DMS79 treated with DMSO at 0.1 percent for 48 hours (cell line): ENCODE measurements around the gene WDR18.

Experiments
- DNase-seq: peaks from one replicate; lab custom pipeline; 2025; lab: John Stamatoyannopoulos, UW

WDR18 gene

DNA sequence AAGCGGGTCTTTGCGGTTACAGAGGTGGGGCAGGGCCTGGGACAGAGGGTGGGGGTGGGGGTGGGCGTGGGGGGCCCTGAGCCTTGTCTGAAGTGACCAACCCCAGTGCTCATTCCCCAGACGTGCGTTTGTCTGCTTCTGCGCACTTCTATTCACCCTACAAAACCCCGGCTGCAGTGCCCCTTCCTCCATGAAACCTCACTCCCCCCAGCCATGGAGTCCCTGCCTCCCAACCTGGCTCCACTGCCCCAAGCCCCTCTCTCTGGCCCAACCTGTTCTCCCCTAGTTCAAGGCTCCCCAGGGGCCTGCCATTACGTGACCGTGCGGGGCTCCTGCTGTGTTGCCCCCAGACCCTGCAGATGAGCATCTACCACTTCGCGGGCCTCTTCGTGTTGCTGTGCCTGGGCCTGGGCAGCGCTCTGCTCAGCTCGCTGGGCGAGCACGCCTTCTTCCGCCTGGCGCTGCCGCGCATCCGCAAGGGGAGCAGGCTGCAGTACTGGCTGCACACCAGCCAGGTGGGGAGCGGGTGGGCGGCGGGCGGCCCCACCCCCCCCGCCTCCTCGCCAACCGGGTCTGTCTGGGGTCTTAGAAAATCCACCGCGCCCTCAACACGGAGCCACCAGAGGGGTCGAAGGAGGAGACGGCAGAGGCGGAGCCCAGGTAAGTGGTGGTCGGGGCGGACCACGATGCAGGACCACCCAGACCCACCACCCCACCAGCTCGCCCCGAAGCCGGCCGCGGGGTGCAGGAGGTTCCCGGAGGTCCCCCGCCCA, 24.3 kb downstream of the WDR18 start:
- no peak for DNase-seq

DNA sequence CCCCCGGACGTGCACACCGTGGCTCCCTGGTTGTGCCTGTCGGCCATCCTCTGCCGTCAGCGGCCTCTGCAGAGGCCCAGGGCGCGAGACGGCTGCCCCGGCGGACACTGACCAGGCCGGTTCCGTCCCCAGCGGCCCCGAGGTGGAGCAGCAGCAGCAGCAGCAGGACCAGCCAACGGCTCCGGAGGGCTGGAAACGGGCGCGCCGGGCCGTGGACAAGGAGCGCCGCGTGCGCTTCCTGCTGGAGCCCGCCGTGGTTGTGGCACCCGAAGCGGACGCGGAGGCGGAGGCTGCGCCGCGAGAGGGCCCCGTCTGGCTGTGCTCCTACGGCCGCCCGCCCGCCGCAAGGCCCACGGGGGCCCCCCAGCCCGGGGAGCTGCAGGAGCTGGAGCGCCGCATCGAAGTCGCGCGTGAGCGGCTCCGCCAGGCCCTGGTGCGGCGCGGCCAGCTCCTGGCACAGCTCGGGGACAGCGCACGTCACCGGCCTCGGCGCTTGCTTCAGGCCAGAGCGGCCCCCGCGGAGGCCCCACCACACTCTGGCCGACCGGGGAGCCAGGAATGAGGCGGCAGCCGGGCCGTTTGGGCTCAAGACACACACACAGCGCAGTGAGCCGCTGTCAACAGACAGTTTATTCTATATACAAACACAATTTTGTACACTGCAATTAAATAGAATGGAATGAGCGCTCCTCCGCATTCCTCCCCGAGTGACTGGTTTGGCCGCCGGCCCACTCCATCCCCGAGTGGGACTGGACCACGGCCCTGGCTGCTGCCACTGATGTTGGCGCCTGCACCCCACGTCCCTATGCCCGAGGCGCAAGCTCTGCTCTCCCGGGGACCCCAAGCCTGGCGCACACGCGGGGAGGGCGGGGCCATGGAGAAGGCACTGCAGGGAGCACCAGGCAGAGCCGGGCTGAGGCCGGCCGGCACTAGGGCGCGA, 25.2 kb downstream of the WDR18 start:
- DNase-seq, result no peak

DNA sequence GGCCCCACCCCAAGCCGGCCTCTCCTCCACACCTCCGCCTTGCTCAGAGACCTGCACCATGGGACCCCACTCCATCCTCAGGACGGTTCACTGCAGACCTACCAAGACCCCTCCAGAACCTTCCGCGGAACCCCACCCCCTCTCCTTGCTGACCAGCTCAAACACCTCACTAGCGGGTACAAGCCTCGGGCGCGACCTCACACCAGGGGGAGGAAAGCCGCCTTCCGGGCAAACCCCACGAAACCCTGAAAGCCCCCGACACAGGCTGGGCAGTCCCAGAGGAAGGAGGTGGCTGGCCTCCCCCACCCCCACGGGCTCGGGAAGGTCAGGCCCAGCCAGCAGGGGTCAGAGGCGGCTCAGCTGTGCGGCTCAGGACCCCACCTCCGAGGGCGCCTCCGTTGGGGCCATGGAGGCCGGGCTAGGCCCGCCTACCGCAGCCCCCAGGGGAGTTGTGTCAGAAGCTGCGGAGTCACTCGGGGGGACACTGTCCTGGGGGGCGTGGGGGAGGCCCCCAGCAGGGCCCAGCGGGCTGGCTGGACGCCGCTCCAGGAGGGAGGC, 25.9 kb downstream of the WDR18 start:
- DNase-seq, result no peak

DNA sequence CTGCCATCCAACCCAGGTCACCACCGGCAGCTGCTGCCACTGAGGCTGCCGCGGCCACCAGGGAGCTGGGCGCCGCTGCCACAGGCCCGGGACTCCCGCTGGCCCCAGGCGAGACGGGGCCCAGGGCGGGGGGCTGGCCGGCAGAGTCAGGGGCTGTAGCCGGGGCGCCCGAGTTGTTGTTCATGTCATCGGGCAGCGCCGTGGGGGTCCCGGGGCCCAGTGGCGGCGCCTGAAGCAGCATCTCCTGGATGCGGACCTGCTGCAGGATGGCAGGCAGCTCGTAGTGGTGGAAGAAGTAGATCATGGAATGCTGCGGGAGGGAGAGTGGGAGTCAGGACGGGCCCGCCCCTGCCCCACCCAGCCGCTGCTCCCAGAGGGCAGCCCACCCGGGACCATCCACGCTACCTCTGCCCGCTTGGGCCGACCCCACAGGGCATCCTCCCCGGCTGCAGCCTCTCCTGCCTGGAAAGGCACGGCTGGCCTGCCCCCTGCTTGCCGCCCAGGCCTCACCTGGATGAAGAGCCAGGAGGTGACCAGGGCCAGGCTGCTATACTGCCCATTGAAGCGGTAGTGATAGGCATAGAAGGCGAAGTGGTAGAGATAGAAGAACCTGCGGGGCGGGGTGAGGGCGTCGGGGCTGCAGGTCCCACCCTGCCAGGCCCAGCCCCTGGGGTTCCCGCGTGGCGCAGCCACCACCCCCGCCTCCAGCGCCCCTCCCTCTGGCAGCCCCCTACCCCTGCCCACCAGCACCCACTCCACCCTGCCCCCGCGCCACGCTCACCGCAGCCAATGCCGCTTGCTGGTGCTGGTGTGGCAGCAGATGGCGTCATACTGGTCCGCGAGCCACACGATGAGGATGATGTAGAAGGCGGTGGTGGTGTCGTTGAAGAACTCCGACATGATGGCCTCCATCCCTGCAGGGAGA, 26.7 kb downstream of the WDR18 start:
- DNase-seq, result no peak

DNA sequence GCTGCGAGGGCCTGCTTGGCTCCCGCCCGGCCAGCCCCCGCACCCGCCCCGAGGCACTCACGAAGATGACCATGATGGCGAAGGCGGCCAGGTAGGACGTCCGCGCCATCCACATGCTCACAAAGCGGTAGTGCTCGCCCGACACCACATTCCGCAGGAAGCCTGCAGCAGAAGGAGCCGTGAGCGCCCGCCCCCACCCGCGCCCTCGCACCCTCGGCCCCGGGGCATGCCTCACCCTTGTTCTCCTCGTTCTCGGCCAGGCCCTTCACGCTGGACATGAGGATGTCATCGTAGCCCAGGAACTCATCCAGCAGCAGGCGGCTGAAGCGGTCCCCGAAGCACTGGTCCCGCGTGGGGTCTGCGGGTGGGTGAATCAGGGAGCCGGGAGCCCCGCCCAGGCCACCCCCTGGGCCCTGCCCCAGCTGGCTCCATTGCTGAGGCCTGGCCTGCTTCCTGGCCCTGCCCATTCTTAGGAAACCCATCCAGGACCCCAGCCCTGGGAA, 27.7 kb downstream of the WDR18 start:
- DNase-seq, result no peak

DNA sequence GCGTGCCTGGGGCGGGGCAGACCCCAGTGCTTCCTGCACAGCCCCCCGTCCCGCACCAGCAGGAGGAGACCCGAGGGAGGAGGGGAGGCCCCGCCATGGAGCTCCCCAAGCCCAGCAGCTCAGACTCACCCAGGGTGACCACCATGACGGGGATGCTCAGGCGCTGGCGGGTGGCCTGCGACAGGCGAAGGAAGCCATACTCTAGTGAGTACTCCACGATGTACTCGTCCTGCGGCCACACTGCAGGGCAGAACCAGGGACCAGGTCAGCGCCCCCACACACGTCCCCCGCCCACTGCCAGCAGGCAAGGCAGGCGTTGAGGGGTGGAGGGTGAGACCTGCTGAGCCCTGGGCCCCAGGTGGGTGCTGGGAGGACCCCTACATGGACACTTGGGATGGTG, 28.2 kb downstream of the WDR18 start:
- no peak for DNase-seq

DNA sequence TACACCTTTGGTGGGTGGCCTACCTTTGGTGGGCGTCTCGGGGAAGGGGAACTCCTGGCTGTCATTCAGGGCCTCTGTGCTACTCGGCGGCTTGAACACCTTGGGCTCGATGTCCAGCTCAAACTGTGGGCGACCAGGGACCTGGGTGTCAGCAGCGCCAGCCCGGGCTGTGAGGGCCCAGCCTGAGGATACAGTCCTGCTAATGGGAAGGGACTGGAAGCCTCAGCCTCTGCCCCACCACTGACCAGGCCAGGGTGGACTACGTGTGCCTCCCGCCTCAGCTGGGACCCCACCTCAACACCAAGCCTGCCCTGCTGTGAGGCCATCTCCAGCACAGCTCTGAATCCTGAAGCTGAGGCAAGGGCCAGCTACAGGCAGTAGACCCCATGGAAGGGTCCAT, 29.1 kb downstream of the WDR18 start:
- DNase-seq, result no peak

DNA sequence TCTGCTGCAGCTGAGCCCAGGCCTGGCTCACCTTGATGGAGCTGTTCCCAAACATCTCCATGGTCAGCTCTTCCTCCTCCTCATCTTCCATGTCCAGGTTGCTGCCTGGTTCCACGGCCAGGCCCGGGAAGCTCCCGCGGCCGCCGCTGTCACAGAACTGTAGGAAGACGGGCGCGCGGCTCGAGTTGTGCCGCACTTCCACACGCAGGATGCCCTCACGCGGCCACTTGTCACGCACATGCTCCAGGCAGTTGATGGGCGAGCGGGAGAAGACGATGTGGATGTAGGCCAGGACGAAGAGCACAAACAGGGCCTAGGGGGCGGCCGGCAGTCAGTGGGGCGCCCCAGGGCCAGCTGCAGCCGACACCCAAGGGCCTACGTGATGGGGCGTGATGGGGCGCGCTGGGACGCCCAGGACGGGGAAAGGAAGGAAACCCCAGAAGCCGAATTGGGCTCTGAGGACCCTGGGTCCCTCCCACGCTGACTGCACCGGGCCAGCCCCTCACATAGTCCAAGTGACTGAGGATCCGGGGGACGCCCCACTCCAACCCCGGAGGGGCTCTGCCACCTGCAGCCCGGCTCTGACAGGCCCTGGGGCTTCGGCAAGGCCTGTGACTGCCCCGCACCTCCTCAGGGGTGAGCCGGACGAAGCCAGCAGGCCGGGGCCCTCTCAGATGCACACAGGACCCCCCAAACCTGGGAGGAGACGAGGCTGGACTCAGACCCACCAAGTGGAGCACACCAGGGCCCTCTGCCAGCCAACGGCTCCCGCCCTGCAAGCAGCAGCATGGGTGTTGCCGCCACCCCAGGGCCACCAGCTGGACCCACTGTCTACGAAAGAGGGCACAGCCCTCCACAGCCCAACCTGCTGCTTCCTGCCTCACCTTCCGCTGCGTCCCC, 30.3 kb downstream of the WDR18 start:
- no peak for DNase-seq

DNA sequence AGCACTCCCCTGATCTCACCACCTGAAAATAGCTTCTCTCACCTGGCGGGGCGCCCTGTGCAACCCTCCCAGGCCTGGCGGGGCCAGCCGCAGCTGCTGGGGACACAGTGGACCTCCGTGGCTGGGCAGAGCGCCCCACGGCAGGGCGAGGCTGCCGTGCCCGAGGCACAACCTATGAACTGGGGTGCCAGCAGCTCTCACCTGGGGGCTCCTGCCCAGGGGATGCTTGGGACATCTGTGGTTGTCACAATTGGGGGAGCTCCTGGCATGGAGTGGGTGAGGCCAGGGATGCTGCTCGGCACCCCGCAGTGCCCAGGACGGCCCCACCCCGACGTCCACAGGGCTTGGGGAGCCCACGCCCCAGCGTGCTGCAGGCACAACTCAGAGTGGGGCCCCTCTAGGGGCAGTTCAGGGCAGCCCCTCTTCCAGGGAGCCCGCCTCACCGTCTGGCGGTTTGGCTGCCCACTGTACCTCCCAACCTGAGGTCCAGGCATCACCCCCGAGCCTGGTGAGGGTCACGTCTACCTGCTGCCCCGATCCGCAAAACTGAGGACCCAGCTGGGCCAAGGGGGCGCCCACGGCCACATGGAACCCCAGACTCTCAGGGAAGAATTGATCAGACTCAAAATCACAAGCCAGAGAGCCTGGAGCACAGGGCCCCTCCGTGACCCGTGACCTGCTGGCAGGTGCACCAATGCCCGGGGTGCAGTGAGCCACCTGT, 31.1 kb downstream of the WDR18 start:
- no peak for DNase-seq

DNA sequence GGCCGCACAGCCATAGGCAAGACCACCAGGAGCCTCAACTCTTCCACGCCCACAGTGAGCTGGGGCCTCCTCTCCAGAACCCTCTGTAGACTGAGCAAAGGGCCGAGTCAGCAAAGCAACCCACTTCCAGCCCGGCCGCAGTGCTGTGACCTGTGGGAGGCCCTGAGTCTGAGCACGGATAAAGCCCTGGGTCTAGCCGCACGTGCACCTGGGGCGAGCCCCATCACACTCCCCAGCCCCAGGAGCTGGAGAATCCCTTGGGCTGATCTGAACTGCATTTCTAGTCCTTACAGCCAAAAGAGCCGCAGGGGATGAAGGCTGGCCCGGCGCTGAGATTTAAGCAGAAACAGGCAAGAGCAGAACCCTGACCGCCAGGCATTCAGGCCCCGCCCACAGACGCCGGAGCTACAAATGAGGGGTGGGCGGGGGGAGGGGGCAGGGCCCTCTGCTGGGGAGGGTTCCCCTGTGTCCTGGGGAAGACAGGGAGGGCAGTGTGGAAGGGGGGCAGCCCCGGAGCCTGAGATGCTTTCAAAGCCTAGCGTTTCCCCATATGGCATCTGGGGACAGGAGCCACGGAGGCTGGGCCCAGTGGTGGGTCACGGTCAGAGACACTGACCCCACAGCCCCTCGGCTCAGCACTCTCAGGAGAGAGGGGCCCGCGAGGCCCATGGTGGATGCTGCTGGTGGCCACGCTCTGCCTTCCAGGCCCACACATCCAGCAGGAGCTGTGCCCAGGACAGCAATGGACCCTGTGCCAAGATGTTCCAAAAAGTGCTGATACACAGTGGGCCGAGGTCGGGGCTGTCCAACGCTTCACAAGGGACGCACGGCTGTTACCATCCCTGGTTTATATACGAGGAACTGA, 31.9 kb downstream of the WDR18 start:
- no peak for DNase-seq

DNA sequence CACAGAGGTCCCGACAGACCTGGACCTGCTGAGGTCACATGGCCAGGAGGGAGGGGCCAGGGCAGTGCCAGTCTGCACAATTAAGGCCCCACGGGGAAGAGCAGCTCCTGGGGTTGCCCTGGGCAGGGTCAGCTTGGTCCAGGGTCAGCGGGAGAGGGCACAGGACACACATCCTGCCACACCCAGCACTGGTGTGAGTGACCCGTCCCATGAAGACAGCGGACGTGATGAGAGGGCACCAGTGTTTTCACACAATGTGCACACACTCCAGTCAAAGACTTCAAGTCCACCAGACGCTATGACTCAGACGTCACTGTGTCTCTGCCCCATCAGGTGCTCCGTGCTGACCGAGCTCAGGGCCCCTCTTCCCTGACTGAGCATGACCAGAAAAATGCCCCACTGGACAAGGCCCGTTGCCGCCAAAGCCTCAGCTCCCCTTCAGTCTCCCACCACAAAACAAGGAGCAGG, 32.5 kb downstream of the WDR18 start:
- no peak for DNase-seq

DNA sequence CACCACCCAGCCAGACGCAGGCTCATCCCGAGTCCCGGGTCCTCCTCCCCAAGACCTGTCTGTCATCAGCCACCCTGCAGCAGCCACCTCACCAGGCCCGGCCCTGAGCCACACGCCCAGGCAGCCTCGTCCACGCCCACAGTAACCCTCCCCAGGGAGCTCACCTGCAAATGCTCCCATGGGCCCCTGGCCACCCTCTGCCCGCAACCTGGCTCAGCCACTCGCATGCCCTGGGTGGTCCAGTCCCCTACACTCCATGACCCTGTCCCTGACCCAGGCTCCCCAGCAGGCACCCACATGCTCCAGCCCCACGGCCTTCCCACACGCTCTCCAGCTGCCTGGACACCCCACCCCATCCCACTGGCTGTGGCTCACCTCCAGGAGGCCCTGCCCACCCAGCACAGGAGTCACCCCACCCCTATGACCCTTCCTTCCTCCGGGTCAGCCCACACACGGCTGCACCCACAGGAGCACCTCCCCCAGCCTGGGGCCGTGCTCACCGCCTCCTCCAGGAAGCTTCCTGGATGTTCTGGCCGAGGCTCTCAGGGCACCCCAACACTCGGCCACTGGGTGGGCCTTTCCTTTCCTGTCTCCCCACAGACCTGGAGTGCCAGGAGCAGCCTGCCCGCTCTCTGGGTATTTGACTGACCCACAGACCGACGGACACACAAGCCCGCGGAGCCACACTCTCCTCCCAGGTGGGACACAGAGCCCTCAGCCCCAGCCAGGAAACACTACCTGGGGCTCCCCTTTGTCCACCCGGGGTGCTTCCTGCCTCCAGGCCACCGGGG, 33.2 kb downstream of the WDR18 start:
- DNase-seq, result no peak

DNA sequence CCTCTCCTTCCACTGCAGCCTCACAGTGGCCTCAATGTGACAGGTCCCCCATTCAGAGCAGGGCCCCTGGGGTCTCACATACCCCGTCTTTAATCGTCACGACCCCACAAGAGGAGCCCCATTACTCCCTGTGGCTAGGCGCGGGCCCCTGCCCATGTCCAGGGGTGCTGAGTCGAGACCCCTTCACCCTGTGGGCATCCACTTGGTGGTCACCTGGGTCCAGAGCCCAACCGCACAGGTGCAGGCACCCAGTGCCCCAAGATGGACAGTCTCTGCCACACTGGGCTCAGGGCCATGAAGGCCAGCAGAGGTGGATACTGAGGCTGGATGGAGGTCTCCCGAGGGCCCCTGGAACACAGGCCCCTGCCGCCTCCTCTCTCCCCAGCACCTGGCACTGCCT, 33.8 kb downstream of the WDR18 start:
- DNase-seq, result no peak

DNA sequence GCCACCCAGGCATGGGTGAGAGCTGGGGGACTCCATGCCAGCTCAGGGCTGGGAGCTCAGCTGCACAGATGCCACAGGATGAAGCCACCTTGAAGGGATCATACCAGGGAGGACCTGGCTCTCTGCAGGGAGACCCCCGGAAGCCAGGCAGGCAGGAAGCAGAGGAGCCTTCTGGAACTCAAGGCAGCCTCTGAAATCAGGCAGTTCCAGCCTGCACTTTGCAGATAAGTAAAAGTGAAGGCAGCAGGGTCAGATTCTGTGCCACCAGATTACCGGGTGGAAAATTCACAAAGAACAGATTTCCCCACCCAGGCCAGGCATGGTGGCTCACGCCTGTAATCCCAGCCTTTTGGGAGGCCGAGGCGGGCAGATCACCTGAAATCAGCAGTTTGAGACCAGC, 34.2 kb downstream of the WDR18 start:
- DNase-seq, result no peak

DNA sequence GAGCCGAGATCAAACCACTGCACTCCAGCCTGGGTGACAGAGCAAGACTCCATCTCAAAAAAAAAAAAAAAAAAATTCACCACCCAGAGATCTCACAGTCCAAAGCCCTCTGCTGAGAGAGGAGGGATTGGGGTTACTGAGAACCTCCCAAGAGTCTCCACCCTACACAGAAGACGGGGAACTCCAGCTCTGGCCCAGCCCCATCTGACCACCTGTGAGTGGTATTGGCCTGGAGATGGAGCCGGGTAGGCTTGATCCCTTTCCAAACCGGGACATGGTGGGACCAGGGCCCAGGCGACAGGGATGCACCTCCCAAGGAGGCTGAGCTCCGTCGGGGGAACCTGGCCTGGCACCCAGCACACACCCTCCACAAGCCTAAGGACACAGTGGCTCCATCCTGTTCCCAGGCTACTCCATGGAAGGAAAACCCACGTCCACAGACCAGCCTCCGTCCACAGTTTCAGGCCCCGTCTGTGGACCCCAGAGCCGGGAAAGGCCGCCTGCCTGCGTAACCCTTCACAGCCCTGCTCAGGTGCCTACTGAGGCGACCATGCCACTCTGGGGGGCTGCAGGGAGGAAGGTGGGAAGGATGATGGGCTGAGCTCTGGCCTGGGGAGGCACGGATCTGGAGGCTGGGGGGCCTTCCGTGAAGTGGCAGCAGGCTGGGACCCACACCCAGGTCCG, 34.9 kb downstream of the WDR18 start:
- DNase-seq, result no peak

DNA sequence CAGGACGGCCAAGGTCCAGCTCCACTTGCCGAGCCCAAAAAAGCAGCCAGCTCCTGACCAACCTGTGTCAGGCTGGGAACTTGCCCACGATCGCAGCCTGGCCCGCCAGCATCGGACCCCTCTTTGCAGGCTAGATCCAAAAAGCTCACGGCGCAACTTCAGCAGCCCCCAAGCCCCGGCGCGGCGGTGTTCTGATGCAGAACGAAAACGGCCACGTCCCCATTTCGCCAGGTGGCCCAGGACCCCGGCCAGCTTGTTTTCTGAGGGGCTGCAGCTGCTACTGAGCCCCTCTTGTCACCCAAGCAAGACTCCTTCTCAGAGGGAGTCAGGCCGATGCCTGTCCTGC, 35.4 kb downstream of the WDR18 start:
- no peak for DNase-seq
